Thoracic aorta (tissue), 2 donors: Measurements from ENCODE around the gene ENAH. TPM values are rescaled to one million over a fixed set of nuclear protein-coding genes. Genes with fewer than 3 reads are reported as not detected.

Experiments
- ATAC-seq: fragments of 150-250 bp; one replicate; pipeline ENCODE4 v1.8.0; 2017; ENCODE audit warnings: low read depth; ENCODE audit not compliant: insufficient number of reproducible peaks, low FRiP score
- DNase-seq: peaks from one replicate; pipeline ENCODE4 v3.0.0-alpha.2; 2020; ENCODE audit warnings: low spot score
- H3K27ac ChIP-seq, 2 donors: fragments of 200-600 bp; sonication (generic); 1 replicate in 1 of 2; 2 replicates in 1 of 2; pipeline ENCODE4 v1.5.1; 2016; ENCODE audit warnings: mild to moderate bottlenecking in 2 of 2, moderate library complexity in 2 of 2
- H3K27me3 ChIP-seq: fragments of 200-600 bp; sonication (generic); replicated peaks from 2 replicates; pipeline ENCODE4 v1.6.0; 2016; ENCODE audit warnings: mild to moderate bottlenecking; ENCODE audit not compliant: insufficient read depth
- H3K36me3 ChIP-seq: fragments of 200-600 bp; sonication (generic); one replicate; pipeline ENCODE4 v1.5.1; 2016
- H3K4me1 ChIP-seq, 2 donors: fragments of 200-600 bp; sonication (generic); 1 replicate in 1 of 2; 2 replicates in 1 of 2; pipeline versions ENCODE4 v1.5.1 to v1.6.0; 2016; ENCODE audit warnings: low read depth in 2 of 2, mild to moderate bottlenecking in 1 of 2; ENCODE audit not compliant: control insufficient read depth in 1 of 2
- H3K4me3 ChIP-seq: fragments of 200-600 bp; sonication (generic); 2 replicates; pipeline ENCODE4 v1.5.1; 2016; ENCODE audit warnings: mild to moderate bottlenecking
- H3K9me3 ChIP-seq: fragments of 200-600 bp; sonication (generic); 2 replicates; pipeline ENCODE4 v1.5.1; 2016
- total RNA-seq, 2 donors: library from RNA; depleted of rRNA; stranded (reverse); fragments of >200 nt; gene quantifications; one replicate each; pipeline versions ENCODE4 v1.1.0 to v1.2.3, GENCODE V29; 2016
- TF ChIP-seq, protein P1 (sequence below): fragments of 200-600 bp; sonication (generic); IDR thresholded peaks from one replicate; pipeline ENCODE4 v1.5.1; 2019; ENCODE audit warnings: antibody characterized with exemption

The ENAH gene
- total RNA-seq, 2 donors from 2014 or later, result 111 to 119 TPM

DNA sequence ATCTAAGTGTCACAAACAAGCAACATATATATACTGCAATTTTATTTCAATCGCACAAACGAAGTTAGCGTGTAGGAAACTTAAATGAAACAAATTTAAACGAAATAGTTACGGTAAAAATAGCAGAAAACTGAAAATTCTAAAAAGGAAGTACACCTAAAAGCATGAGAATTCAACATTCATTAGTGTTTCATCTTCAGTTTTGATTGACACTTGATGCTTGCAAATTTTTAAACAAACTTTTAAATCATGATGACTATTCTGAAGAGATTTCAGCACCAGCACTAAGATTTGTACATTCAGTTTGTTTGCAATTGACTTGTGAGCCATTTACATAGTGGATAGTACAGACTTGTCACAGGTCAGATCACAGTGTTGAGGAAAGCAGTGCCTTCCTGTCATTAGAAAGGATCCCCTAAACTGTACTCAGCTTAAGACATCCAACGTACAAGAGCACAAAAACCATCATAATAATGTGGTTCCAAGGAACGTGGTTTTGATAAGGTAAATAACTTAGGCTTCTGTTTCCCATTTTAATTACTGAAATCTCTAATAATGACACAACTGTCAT lies 158.0 kb downstream of the ENAH start:
- TF ChIP-seq, protein P1, sequence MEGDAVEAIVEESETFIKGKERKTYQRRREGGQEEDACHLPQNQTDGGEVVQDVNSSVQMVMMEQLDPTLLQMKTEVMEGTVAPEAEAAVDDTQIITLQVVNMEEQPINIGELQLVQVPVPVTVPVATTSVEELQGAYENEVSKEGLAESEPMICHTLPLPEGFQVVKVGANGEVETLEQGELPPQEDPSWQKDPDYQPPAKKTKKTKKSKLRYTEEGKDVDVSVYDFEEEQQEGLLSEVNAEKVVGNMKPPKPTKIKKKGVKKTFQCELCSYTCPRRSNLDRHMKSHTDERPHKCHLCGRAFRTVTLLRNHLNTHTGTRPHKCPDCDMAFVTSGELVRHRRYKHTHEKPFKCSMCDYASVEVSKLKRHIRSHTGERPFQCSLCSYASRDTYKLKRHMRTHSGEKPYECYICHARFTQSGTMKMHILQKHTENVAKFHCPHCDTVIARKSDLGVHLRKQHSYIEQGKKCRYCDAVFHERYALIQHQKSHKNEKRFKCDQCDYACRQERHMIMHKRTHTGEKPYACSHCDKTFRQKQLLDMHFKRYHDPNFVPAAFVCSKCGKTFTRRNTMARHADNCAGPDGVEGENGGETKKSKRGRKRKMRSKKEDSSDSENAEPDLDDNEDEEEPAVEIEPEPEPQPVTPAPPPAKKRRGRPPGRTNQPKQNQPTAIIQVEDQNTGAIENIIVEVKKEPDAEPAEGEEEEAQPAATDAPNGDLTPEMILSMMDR, result no peak
- DNase-seq, result no peak

DNA sequence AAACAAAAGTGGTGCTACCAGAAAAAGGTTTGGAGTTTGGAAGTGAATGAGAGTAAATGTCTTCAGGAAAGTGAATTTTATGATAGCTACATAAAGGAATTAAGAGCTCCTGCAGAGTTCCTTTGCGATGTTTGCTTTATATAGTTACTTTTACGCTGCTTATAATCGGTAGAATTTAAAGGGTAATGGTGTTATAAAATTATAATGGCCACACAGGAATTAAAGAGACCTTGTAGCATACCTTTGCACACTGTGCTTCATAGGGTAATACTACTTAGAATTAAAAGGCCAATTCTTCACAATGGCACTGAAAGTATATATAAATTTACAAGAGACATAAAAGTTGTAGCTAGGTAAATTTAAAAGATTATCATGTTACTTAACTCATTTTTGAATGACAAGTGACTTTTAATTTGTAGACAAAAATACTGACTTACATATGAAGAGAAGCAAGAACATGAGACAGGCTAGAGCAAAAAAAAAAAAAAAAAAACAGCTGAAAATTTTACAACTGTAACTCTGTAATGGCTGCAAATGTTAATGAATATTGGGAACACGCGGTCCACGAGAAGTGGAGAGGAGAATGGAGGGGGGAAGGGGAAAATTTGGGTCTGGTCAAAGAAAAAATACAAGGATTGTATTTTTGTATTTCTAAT lies 159.2 kb downstream of the ENAH start:
- Histone ChIP-seq H3K9me3 (no peaks in the 10 kb centered on the region), H3K36me3 (peaks cover 15% of the 10 kb centered on the region), H3K4me1 (peaks cover 0 to under 1% of the 10 kb centered on the region in 2 donors), H3K27me3 (no peaks in the 10 kb centered on the region), H3K27ac (no peak overlapping the region), H3K4me3 (no peak overlapping the region)
- DNase-seq (no peak), ATAC-seq (no peak)
- TF ChIP-seq, protein P1, result no peak

More for the DNA sequence above, 158.0 kb downstream of the ENAH start:
- Histone ChIP-seq H3K4me3 (no peak overlapping the region), H3K27ac (no peak overlapping the region), H3K36me3 (peaks cover 15% of the 10 kb centered on the region), H3K9me3 (no peaks in the 10 kb centered on the region), H3K4me1 (no peaks in the 10 kb centered on the region), H3K27me3 (no peaks in the 10 kb centered on the region)
- no peak for ATAC-seq

DNA sequence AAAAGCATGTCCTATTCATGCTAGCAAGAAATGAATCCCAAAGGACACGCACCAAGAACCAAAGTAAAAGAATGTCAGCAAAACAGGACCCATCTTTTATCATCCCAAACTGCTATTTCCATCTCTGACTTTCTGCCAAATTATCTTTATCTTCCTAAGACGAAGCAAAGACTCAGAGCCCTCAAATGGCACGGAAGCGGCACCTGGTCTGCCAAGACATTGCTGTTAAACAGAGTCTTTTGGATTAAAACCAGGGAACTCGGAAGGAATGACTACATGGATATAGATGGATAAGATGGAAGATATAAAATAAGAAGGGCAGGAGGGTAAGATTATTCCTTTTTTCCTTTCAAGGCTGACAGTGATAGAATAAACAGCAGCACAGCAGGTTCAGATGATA lies 164.2 kb downstream of the ENAH start:
- DNase-seq (no peak), ATAC-seq (no peak)
- no peaks in the 10 kb centered on the region for H3K9me3 ChIP-seq
- TF ChIP-seq, protein P1, result no peak
- H3K36me3 ChIP-seq, result no peaks in the 10 kb centered on the region
- no peak overlapping the region for H3K27ac ChIP-seq
- no peak overlapping the region for H3K4me3 ChIP-seq
- no peaks in the 10 kb centered on the region for H3K27me3 ChIP-seq
- H3K4me1 ChIP-seq, result peaks cover 0 to 12% of the 10 kb centered on the region in 2 donors

DNA sequence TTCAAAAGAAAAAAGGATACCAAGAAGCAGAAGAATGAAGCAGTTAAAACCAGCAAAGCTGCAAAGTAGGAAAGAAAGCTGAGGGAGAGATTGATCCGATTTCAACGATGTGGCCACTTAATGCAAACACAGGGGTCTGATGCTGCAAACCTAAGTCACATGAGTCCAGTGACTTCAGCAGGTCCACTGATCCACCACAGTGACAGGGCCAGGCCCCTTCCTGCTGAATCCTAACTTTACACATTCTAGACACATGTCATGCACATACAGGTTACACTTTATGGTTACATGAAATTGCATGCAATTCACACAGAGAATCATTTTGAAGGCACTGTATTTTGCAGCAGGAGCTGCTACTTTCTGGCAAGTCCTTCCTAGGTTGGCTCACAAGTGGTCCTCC lies 166.1 kb downstream of the ENAH start:
- H3K9me3 ChIP-seq, result no peaks in the 10 kb centered on the region
- peaks cover 8 to 31% of the 10 kb centered on the region in 2 donors for H3K4me1 ChIP-seq
- H3K27me3 ChIP-seq, result no peaks in the 10 kb centered on the region
- H3K4me3 ChIP-seq, result no peak overlapping the region
- DNase-seq (no peak), ATAC-seq (no peak)
- TF ChIP-seq, protein P1, result no peak
- H3K27ac ChIP-seq, result no peak overlapping the region
- H3K36me3 ChIP-seq, result no peaks in the 10 kb centered on the region

DNA sequence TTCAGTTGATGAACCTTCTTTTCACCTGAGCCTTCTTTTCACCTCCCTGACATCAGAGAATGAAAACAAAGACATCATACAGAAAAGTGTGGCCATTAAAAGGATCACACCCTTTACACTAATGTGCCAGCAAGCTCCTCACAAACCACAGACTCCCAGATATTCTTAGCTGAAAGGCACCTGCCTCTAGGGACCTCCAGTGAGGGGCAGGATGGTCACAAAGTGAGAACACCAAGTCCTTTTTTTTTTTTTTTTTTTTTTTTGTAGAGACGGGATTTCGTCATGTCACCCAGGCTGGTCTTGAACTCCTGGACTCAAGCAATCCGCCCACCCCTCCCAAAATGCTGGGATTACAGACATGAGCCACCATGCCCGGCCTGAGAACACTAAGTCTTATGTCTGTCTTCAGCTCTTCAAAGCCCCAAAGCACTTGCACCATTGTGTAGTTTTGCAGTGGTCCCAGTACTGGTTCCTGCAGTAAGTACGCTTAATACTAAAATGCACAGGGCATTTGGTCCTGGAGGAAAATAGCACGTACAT lies 166.9 kb downstream of the ENAH start:
- ATAC-seq (no peak), DNase-seq (no peak)
- peaks cover 11 to 38% of the 10 kb centered on the region in 2 donors for H3K4me1 ChIP-seq
- H3K27ac ChIP-seq, result no peak overlapping the region
- no peaks in the 10 kb centered on the region for H3K36me3 ChIP-seq
- TF ChIP-seq, protein P1, result no peak
- no peak overlapping the region for H3K4me3 ChIP-seq
- no peaks in the 10 kb centered on the region for H3K9me3 ChIP-seq
- no peaks in the 10 kb centered on the region for H3K27me3 ChIP-seq
